NT2/D1 (cell line): ENCODE data around the gene FASTK.
"Not testable (repeated sequence)": the region's sequence is repeated elsewhere in the genome, so short reads cannot be mapped to it uniquely, and the experiment has no call there.

ENCODE experiments used
- DNase-seq: peaks from one replicate; pipeline ENCODE4 v3.0.0-alpha.2; 2011; ENCODE audit warnings: low read depth, low spot score
- H3K27me3 ChIP-seq: 2 replicates; pipeline ENCODE4 v1.6.0; 2011; ENCODE audit warnings: mild to moderate bottlenecking; ENCODE audit not compliant: insufficient read length, insufficient read depth
- H3K36me3 ChIP-seq: 2 replicates; pipeline ENCODE4 v1.6.1; 2011; ENCODE audit warnings: mild to moderate bottlenecking, low read length, mixed read lengths; ENCODE audit not compliant: insufficient read depth, insufficient read length
- H3K4me1 ChIP-seq: 2 replicates; pipeline ENCODE4 v1.5.1; 2011; ENCODE audit not compliant: insufficient read depth, insufficient read length
- H3K4me3 ChIP-seq: 2 replicates; pipeline ENCODE4 v1.5.1; 2011; ENCODE audit warnings: low read depth; ENCODE audit not compliant: insufficient read length
- H3K9ac ChIP-seq: 2 replicates; pipeline ENCODE4 v1.6.0; 2011; ENCODE audit warnings: low read depth; ENCODE audit not compliant: insufficient read length
- H3K9me3 ChIP-seq: 2 replicates; pipeline ENCODE4 v1.5.1; 2011; ENCODE audit warnings: mild to moderate bottlenecking, low read length; ENCODE audit not compliant: insufficient read depth
- SUZ12 ChIP-seq: IDR thresholded peaks from 2 replicates; pipeline ENCODE4 v1.6.1; 2011; ENCODE audit not compliant: insufficient read length, insufficient read depth; ENCODE audit errors: extremely low read depth
- YY1 ChIP-seq: IDR thresholded peaks from 2 replicates; pipeline ENCODE4 v1.6.1; 2011; ENCODE audit not compliant: insufficient read length, insufficient read depth
- ZNF274 ChIP-seq: IDR thresholded peaks from 2 replicates; pipeline ENCODE4 v1.6.1; 2011; ENCODE audit warnings: mild to moderate bottlenecking, low read depth, low read length

FASTK gene

DNA sequence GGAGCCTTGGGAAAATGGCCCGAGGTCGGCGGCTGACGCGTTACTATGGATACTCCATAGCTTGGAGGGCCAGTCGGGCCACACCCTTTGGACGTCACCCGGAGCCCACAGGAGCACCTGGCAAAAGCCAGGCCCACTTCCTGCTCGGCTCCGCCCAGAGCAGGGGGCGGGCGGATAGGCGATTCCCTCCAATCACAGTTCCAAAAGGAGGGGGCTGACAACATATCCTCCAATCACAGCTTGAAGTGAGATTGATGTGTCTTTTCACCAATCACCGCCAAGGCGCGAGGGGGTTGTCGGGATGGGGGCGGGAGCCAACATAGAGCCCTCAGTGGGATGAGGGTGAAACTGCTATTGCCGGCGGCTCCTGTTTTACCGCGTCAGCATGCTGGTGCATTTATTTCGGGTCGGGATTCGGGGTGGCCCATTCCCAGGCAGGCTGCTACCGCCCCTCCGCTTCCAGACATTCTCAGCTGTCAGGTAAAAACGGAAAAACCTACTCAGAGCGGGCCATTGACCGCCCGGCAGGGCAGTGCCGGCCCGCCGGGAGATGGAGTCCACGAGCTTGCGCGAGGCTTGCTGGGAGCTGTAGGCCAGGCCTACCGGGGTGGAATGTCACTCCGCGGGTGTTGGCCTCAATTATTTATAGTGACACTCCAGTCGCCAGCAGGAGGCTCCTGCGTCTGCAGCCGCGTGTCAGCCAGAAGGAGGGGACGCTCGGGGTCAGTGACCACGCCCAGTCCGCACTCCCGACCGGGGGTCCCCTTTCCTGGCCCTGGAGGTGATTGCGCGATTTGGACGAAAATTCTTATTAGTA is 52.3 kb downstream of the FASTK start, which contains the start of gene ABCB8:
Gene ABCB8, plus strand, starts transcription at position 320 of the 817 bp plus-strand sequence. Its CDS starts 66 bp downstream, at position 386.
- H3K27me3 ChIP-seq, result no peaks in the 10 kb centered on the region
- H3K9me3 ChIP-seq, result no peaks in the 10 kb centered on the region
- H3K4me3 ChIP-seq, result peak within 1 kb of the TSS; percentile 84
- H3K4me1 ChIP-seq, result peaks cover 12% of the 10 kb centered on the region
- DNase-seq, result peak; percentile 98
- no peak for TF ChIP-seq ZNF274
- TF ChIP-seq SUZ12, result no peak
- TF ChIP-seq YY1, result peak; percentile 24
- H3K36me3 ChIP-seq, result peaks cover 25% of the 10 kb centered on the region
- H3K9ac ChIP-seq, result peak within 1 kb of the TSS; percentile 75

DNA sequence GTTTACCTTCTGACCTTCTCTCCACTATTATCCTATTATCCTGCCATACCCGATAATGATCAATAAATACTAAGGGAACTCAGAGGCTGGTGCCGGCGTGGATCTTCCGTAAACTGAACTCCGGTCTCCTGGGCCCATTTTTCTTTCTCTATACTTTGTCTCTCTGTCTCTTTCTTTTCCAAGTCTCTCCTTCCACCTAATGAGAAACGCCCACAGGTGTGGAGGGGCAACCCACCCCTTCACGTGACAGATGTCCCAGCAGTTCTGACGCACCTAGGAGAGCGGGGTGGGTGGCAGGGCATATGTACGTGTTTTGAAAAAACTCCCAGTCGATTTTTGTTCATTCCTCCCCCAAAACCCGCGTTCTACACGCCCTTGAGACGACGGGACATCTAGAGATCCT is 52.9 kb downstream of the FASTK start:
- Histone ChIP-seq H3K36me3 (peaks cover 19% of the 10 kb centered on the region), H3K9ac (peak overlapping the region; percentile 36), H3K4me1 (peaks cover 15% of the 10 kb centered on the region), H3K4me3 (peak overlapping the region; percentile 31)
- not testable (repeated sequence) for H3K9me3 ChIP-seq, DNase-seq, H3K27me3 ChIP-seq

DNA sequence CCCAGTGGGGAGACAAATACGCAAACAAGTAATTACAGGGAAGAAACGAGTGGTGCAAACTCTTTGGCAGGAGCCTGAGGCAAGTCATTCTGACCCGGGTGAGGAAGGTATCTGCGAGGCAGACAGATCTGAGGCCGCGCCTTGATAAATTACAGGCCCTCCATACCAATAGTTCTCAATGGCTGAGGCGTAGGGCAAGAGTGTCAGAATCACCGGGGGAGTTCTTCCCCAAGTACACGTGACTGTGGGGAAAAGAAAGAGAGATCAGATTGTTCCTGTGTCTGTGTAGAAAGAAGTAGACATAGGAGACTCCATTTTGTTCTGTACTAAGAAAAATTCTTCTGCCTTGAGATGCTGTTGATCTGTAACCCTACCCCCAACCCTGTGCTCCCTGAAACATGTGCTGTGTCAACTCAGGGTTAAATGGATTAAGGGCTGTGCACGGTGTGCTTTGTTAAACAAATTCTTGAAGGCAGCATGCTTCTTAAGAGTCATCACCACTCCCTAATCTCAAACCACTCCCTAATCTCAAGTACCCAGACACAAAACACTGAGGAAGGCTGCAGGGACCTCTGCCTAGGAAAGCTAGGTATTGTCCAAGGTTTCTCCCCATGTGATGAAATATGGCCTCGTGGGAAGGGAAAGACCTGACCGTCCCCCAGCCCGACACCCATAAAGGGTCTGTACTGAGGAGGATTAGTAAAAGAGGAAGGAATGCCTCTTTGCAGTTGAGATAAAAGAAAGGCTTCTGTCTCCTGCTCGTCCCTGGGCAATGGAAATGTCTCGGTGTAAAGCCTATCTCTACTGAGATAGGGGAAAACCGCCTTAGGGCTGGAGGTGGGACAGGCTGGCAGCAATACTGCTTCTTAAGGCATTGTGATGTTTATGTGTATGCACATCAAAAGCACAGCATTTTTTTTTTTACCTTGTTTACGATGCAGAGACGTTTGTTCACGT is 53.6 kb downstream of the FASTK start:
- Histone ChIP-seq H3K36me3 (peaks cover 16% of the 10 kb centered on the region), H3K9ac (peak overlapping the region; percentile 36), H3K4me3 (peak overlapping the region; percentile 31), H3K4me1 (peaks cover 15% of the 10 kb centered on the region)
- not testable (repeated sequence) for H3K9me3 ChIP-seq, H3K27me3 ChIP-seq, DNase-seq
